KMS-11 (cell line): ENCODE results near the gene GDF10.
A peak's percentile ranks its signal among the peaks of the same experiment; 100 is the strongest.

Experiments
- H2AFZ ChIP-seq: fragments of 200-600 bp; sonication (generic); 2 replicates; pipeline ENCODE4 v1.6.1; 2016; ENCODE audit warnings: antibody characterized with exemption, mixed run types, low read depth
- H3K27ac ChIP-seq: fragments of 200-600 bp; sonication (generic); 2 replicates; pipeline ENCODE4 v1.6.1; 2016; ENCODE audit warnings: mild to moderate bottlenecking, mixed run types
- H3K27me3 ChIP-seq: fragments of 200-600 bp; sonication (generic); 2 replicates; pipeline ENCODE4 v1.6.1; 2017; ENCODE audit warnings: mild to moderate bottlenecking, low read depth, mixed run types, moderate library complexity; ENCODE audit not compliant: insufficient read depth
- H3K36me3 ChIP-seq: fragments of 200-600 bp; sonication (generic); 2 replicates; pipeline ENCODE4 v1.6.1; 2017; ENCODE audit warnings: mild to moderate bottlenecking, mixed run types; ENCODE audit not compliant: insufficient read depth
- H3K4me1 ChIP-seq: fragments of 200-600 bp; sonication (generic); 2 replicates; pipeline ENCODE4 v1.6.1; 2016; ENCODE audit warnings: mild to moderate bottlenecking, low read depth, mixed run types; ENCODE audit not compliant: poor library complexity, severe bottlenecking
- H3K4me2 ChIP-seq: fragments of 200-600 bp; sonication (generic); 2 replicates; pipeline ENCODE4 v1.7.0; 2016; ENCODE audit warnings: mild to moderate bottlenecking, mixed run types
- H3K4me3 ChIP-seq: fragments of 200-600 bp; sonication (generic); IDR thresholded peaks from 2 replicates; pipeline ENCODE4 v1.6.1; 2017; ENCODE audit warnings: low read depth, low read length, mixed read lengths; ENCODE audit not compliant: insufficient read depth
- H3K79me2 ChIP-seq: fragments of 200-600 bp; sonication (generic); 2 replicates; pipeline ENCODE4 v1.6.1; 2016; ENCODE audit warnings: low read depth, mixed run types; ENCODE audit not compliant: insufficient read depth
- H3K9ac ChIP-seq: fragments of 200-600 bp; sonication (generic); 2 replicates; pipeline ENCODE4 v1.6.1; 2016; ENCODE audit warnings: mild to moderate bottlenecking, mixed run types
- H4K20me1 ChIP-seq: fragments of 200-600 bp; sonication (generic); 2 replicates; pipeline ENCODE4 v1.6.1; 2016; ENCODE audit warnings: mild to moderate bottlenecking, mixed run types; ENCODE audit not compliant: insufficient read depth
- TF ChIP-seq, protein P1 (sequence below): fragments of 200-600 bp; sonication (generic); conservative IDR thresholded peaks from 2 replicates; pipeline ENCODE4 v1.6.1; 2017; ENCODE audit warnings: low read depth, mild to moderate bottlenecking, antibody characterized with exemption, low read length, moderate library complexity, mixed read lengths

Gene GDF10

DNA sequence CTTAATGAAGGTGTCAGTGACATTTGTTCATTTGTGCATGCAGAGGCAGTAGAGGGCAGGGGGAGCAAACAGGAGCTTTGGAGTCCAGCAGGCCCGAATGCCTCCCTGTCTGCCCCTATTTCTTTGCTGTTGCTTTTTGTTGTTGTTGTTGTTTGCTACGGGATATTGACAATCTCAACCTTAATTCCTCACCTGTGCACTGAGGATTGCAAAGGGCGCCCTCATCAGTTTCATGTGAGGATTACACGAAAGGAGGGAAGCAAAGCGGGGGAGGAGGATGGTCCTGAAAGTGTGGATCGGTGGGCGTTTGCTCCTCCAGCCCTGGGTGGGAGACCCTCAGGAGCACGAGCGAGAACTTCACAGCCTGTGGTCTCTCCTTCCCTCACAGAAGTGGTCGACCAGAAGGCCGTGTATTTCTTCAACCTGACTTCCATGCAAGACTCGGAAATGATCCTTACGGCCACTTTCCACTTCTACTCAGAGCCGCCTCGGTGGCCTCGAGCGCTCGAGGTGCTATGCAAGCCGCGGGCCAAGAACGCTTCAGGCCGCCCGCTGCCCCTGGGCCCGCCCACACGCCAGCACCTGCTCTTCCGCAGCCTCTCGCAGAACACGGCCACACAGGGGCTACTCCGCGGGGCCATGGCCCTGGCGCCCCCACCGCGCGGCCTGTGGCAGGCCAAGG lies 9.6 kb downstream of the GDF10 start:
- H2AFZ ChIP-seq, result no peak overlapping the region
- H3K4me3 ChIP-seq, result no peak overlapping the region
- H3K4me1 ChIP-seq, result no peaks in the 10 kb centered on the region
- H3K9ac ChIP-seq, result no peak overlapping the region
- no peaks in the 10 kb centered on the region for H3K27me3 ChIP-seq
- H3K4me2 ChIP-seq, result no peak overlapping the region
- no peaks in the 10 kb centered on the region for H3K79me2 ChIP-seq
- no peaks in the 10 kb centered on the region for H4K20me1 ChIP-seq
- no peaks in the 10 kb centered on the region for H3K36me3 ChIP-seq
- H3K27ac ChIP-seq, result no peak overlapping the region
- TF ChIP-seq, protein P1, sequence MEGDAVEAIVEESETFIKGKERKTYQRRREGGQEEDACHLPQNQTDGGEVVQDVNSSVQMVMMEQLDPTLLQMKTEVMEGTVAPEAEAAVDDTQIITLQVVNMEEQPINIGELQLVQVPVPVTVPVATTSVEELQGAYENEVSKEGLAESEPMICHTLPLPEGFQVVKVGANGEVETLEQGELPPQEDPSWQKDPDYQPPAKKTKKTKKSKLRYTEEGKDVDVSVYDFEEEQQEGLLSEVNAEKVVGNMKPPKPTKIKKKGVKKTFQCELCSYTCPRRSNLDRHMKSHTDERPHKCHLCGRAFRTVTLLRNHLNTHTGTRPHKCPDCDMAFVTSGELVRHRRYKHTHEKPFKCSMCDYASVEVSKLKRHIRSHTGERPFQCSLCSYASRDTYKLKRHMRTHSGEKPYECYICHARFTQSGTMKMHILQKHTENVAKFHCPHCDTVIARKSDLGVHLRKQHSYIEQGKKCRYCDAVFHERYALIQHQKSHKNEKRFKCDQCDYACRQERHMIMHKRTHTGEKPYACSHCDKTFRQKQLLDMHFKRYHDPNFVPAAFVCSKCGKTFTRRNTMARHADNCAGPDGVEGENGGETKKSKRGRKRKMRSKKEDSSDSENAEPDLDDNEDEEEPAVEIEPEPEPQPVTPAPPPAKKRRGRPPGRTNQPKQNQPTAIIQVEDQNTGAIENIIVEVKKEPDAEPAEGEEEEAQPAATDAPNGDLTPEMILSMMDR, result peak; percentile 41; the same call in 1 of the 2 replicates

- H3K27ac ChIP-seq, result no peak overlapping the region
- H2AFZ ChIP-seq, result no peak overlapping the region
- TF ChIP-seq, protein P1, result no peak
- H3K4me3 ChIP-seq, result no peak overlapping the region
- H3K4me2 ChIP-seq, result no peak overlapping the region
- H3K79me2 ChIP-seq, result no peaks in the 10 kb centered on the region
- no peak overlapping the region for H3K9ac ChIP-seq
- H3K36me3 ChIP-seq, result no peaks in the 10 kb centered on the region
- H4K20me1 ChIP-seq, result no peaks in the 10 kb centered on the region
- H3K4me1 ChIP-seq, result no peaks in the 10 kb centered on the region
- H3K27me3 ChIP-seq, result no peaks in the 10 kb centered on the region
Observed at GRCh38 chr10:47310090-47310505, 10.1 kb downstream of the GDF10 start.

DNA sequence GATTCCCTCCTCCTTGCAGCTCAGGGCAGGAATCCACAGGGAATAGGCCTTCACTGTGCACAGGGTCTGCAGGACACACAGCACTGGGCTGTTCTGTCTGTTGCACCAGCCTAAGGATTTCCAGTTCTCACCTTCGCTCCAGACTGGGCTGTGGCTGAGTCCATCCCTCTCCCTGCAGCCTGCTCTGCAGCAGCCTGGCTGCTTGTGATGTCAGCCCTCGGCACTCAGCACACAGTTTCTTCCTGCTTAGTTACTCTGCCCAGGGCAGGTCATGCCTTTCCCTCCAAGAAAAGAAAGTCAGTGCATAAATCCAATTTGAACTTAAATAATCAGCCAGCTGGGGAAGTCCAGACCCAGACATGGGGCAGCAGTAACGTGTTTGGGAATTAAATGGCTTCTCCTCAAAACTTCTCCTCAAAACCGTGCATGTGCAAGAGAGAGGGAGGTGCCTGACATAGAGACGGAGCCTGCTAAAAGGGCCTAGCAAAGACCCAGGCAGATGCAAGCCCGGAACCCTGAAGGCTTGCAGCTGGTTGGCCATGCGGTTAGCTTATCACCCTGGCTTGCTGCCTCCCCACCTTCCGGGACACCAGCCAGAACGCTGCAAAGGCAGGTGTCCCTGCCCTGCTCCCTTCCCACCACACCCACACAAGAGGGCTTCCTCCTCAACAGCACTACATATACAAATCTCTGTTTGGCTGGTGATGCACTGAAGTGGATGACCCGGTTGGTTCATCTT lies 11.4 kb downstream of the GDF10 start:
- H3K36me3 ChIP-seq, result no peaks in the 10 kb centered on the region
- H4K20me1 ChIP-seq, result no peaks in the 10 kb centered on the region
- TF ChIP-seq, protein P1, result no peak
- no peaks in the 10 kb centered on the region for H3K79me2 ChIP-seq
- H3K4me2 ChIP-seq, result peak overlapping the region; percentile 10; the same call in 1 of the 2 replicates
- H3K9ac ChIP-seq, result no peak overlapping the region
- H3K27me3 ChIP-seq, result no peaks in the 10 kb centered on the region
- H3K27ac ChIP-seq, result no peak overlapping the region
- peak overlapping the region; percentile 54; the same call in 1 of the 2 replicates for H2AFZ ChIP-seq
- H3K4me3 ChIP-seq, result no peak overlapping the region
- no peaks in the 10 kb centered on the region for H3K4me1 ChIP-seq

DNA sequence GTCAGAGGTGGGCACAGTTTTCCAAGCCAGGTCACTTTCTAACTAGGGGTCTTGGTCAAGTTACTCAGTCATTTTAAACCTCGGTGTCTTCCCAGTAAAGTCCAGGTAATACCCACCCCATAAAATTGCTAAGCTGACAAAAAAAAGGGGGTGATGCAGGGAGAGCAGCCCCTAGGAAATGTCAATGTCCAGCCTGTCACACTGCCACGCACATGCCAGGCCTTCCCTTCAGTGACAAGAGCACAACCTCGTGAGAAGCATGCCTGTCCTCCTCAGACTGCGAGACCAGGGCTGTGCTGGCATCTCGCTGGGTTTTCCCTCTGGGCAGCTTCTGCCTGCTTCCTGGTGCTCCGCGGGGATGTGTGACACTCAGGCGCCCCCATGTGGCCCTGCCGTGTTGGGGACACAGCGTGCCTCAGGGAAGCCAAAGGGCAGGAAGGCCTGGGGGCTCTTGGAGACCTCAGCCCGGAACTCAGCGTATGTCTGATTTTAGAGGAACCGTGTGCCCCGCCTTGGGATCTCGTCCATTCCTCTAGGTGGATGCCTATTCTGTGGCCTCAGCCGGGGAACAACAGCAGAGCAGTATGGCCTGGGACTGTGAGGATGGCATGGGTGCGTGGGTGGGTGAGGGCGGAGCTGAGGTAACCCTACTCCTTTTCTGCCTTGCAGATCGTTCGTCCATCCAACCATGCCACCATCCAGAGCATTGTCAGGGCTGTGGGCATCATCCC lies 12.1 kb downstream of the GDF10 start:
- Histone ChIP-seq H3K9ac (no peak overlapping the region), H2AFZ (peak overlapping the region; percentile 54; the same call in 1 of the 2 replicates), H3K27me3 (no peaks in the 10 kb centered on the region), H3K4me2 (peak overlapping the region; percentile 10; the same call in 1 of the 2 replicates), H3K79me2 (no peaks in the 10 kb centered on the region), H3K4me1 (no peaks in the 10 kb centered on the region), H4K20me1 (no peaks in the 10 kb centered on the region), H3K36me3 (no peaks in the 10 kb centered on the region), H3K4me3 (no peak overlapping the region), H3K27ac (no peak overlapping the region)
- TF ChIP-seq, protein P1, result peak; percentile 83
